GM18511 (cell line): ENCODE results near the gene ADAMTSL2.

Experiments used
- ATAC-seq: cut with Tn5 transposase; IDR thresholded peaks from one replicate; pipeline ENCODE4 v1.9.1; 2021; ENCODE audit warnings: mild to moderate bottlenecking, moderate library complexity; ENCODE audit not compliant: unreplicated experiment

ADAMTSL2 gene

DNA sequence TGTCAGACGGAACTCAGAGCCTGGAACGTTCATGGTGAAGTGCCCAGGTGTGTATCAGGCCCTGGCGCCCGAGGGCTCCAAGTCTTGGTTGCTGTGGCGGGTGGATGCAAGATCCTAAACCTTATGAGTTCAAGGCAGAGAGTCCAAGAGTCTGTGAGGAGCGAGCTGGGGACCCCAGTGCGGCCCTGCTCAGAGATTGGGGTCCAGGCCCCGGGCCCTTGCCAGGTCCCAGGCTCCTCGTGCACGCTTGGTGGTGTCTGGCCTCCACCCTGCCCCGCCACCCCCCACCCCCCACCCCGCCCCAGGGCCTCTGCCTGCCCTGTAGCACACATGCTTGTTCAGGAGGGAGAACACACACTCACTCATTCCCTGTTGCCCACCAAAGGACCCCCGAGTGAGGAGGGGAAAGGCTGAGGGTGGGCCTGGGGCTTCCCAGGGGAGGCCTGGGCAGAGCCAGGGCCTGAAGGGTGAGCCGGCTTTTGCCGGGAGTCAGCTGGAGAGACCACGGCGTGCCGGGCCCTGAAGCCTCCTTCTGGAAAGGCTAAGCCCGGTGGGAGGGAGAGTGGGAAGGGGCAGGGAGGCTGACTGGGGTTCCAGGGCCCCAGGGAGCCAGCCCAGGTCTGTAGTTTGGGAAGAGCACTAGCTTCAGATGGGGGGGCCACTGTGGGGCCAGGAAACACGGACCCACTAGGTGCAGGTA lies 37.5 kb downstream of the ADAMTSL2 start:
- ATAC-seq, result no peak

GRCh38 chr9:133572821-133573361 lies 38.4 kb downstream of the ADAMTSL2 start:
- ATAC-seq, result no peak

- no peak for ATAC-seq
Observed at GRCh38 chr9:133573791-133574515, 39.4 kb downstream of the ADAMTSL2 start.

DNA sequence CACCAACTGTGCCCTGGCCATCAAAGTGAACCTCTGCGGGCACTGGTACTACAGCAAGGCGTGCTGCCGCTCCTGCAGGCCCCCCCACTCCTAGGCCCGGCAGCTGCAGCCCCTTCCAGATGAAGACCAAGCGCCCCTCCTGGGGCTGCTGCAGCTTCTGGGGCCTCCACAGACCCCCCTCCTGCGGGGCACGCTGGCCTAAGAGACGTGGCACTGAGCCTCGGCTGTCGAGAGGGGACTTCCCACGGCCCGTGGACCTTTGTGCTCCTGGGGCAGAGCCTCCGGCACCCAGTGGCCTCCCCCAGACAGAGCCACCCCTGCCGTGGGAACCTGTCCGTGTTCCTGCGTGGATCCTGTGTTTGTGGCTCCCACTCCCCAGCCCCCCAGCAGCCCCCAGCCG lies 40.3 kb downstream of the ADAMTSL2 start:
- no peak for ATAC-seq

DNA sequence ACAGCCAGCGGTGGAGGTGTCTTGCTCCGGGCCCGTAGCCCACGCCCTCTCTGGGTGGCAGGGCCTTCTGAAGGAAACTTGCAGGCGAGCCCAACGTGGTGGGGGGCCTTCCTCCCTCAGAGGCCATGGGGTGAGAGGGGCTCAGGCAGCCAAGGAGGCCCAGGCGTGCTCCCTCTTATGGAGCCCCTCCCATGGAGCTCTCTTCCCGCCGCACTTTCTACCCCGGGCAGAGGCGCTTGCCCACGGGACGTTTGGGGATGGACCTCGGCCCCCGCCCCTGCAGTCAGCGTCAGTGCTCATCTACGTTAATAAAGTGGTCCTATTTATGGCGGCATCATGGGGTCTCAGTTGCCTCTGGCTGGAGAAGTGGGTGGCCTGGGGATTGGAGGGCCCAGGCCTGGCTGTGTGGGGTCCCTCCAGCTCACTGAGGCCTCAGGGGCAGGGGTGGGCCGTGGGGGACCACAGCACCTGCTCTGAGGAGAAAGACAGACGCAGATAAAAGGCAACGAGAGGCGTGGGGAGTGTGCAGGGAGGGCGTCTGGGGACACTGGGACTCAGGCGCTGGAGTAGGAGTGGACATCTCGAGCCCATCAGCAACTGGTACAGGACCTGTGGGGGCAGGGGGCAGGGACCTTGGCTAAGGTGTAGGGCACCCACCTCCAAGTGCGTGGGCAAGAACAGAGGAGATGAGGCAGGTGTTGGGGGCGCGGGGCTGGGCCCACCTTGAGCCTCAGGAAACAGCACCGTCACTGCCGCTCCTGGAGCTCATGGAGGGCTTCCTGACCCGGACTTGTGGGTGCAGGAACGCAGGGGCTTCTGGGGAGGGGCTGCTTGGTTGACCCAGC lies 40.9 kb downstream of the ADAMTSL2 start:
- ATAC-seq, result no peak

DNA sequence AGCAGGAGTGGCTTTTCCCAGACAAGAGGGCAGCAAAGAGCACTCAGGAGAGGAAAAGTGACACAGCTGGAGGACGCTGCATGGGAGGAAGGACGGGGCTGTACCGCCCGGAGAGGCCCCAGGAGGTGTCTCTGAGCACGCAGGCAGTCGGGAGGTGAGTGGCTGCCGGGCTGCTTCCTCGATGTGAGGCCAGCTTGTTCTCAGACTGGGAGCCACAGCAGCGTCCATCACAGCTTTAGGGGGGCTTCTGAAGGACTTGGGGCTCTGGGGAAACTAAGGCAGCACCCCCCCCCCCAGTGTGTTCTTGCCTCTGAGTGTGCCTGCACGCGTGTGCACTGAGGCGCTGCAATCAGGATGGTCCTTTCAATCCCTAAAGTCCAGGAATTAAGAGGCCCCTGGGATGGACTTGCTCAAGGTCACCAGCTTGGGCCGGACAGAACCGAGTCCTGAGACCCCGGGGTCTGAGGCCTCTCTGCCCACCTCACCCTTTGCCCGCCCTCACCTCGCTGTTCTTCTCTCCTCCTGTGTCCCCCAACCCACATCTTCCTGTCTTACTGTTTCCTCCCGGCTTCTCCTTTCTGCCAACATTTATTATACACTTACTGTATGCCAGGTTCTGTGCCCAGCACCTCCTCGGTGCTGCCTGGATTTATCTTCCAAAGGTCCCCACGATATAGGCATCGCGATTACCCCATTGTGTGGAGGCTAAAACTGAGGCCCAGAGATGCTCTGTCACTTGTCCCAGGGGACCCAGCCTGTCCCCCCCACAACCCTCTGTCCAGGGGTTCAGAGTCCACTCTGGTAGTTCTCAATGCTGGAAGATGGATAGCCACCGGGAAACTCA lies 41.7 kb downstream of the ADAMTSL2 start:
- ATAC-seq, result no peak

DNA sequence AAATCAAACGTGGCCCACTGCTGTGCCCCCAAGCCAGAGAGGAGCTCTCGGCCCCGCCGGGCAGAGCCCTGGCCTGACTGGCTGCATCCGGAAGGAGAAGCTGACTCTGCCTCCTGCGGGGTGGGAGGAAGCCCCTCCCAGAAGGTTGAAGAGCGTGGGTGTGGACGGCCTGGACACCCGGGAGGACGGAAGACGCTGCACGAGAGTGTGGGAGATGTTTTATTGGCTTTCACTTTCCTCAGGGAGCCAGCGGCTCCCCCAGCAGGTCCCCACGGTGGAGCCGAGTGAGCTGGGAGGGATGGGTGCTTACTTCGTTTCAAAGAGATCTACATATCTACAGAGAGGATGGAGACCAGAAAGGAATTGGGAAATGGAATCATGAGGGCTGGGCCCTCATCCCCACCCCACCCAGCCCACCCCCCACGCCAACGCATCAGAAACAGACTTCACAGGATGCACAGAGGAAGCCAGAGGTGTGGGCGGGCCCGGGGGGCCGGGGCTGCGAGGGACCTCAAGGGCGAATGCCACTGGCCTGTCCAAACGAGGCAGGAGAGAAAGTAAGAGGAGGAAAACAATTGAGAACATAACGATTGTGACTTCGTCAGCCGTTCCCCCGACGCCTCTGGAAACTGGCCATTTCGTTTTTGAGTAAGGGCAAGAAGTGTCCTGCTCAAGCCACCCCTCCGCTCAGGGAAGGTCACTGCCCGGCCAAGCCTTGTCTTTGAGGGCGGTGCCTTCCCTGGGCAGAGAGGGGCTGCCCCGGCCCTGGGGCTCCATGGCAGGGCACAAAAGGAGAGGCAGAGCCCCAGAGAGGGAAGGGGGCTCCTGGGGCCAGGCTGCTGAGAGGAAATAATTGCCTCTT lies 42.6 kb downstream of the ADAMTSL2 start:
- no peak for ATAC-seq

DNA sequence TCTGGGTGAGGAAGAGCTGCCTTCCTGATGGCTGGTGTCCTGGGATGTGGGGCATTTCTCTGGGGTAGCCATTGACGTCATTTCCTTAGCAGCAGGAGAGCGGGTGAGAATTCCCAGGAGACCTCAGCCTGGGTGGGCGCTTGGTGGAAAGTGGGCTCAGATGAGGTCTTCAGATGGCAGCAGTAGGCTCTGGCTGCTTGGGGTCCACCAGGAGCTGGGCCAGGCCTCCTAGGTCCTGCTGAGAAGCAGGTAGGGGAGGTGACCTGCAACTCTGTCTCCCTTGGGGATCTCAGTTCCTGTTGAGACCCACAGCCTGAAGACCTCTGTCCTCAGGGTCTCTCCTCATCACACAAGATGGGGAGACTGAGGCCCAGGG lies 43.2 kb downstream of the ADAMTSL2 start:
- ATAC-seq, result no peak

DNA sequence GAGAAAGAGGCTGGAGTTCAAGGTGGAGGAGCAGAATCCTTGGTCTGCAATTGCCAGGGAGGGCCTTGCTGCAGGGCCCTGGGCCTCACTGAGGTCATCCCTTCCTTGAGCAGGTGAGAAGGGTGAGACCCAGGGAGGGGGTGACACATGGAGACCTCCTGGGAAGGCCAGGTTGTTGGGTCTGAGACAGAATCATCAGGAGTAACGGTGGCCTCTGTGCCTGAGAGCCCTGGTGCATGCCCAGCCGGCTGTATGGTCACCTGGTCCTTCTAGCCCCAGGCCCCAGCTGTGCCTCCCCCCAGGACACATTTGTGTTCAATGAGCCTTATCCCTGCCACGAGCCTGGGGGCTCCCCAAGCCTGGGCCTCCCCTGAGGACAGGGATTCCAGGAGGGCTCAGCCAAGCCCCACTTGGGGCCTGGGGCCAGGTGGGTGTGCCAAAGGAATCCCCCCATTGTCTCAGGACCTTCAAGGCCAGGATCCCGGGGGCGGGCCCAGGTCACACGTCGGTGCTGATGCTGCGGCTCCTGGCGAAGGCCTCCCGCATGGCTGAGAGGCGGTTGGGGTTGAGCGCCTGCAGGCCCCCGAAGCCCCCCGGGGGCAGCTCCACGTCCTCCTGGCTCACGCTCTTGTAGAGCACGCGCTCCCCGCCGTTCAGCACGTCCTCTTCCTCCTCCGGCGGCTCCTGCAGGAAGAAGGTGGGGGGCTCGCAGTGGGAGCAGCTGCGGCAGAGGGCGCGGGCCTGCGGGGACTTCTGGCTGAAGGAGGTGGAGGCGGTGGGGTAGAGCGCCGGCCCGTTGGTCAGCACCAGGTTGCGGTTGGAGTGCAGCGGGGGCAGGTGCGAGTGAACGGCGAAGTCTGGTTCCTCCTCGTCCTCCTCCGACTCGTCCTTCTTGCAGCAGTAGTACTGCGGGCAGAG lies 44.3 kb downstream of the ADAMTSL2 start:
- no peak for ATAC-seq

DNA sequence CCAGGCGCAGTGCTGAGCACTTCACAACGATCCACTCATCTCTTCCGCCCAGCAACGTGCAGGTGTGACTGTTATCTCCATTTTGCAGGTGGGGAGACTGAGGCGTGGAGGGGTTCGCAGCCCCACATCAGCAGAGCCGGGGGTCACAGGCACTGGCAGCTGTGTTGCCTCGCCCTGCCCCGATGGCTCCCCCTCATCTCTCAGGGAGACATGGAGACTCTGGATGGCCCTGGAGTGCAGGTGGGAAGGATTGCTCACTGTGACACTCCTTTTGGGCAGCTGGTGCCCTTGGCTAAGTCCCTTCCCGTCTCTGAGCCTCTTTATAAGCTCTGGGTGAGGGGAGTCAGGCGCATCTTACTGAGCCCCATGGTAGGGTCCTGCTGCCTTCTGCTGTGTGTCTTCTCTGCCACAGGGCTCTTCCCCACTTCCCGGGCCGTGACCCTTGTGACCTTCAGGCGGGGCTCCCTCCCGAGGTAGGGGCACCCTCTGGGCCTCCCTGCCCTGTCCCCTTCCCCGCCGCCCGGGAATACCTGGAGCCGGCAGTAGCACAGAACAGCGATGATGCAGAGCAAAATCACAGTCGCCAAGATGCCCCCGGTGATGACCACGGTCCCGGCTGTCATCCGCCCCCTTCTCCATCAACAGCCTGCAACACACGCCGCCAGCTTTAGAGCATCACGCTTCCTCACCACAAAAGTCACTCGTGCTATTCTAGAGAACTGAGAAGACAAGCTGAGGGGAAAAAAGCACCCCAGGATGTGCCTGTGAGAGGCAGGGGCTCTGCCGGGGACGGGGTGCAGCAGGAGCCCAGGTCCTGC lies 45.3 kb downstream of the ADAMTSL2 start:
- ATAC-seq, result no peak

GRCh38 chr9:133580419-133580738 lies 45.9 kb downstream of the ADAMTSL2 start:
- ATAC-seq, result no peak

DNA sequence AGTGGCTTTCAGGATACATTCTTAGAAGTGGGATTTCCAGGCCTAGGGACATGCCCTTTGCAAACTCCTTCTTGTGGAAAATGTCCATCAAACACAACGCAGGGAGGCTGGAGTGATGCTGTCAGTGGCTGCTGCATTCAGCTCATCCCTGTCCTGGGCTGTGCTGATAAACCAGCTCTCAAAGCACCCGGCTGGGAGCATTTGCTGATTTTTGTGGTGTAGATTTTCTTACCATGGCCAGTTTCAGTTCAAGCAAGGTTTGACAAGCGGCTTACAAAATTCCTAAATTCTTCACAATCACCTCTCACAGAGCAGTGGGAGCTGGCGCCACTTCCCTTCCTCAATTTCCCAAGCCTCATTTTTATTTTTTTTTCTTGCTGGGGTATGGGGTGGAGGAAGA lies 46.5 kb downstream of the ADAMTSL2 start:
- ATAC-seq, result no peak

DNA sequence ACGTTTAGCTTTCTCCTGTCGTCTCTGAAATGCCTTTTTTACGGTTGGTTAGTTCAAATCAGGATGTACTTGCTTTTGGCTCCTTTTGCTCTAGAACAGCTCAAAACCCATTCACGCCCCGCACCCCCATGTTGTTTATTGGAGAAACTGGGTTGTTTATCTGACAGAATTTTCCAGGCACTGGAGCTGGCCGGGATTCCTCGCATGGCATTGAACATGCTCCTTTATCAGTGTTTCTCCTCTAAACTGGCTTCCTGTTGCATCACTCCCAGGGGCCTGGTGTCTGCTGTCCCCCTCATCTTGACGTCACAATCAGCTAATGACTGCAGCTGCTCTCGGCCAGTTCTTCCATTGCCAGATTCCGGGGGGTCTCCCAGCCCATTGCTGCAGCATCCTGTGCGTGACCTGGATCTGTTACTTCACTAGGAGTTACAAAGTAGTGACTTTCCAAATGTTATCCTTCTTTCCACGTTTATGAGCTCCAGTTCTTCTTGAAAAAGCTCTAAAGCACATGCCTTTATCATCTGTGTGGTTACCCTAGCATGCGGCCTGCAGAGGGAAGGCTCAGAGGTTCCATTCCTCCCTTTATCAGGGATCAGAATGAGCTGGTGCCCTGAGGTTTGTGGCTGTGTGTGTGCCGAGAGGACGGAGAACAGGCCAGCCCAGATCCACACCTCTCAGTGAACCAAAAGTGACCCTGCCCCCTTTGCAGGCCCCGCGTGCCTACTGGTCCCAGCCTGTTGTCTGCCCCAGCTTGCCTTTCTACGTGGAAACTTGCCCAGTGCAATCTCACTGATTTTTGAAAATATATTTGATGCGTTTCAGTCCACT lies 47.2 kb downstream of the ADAMTSL2 start:
- ATAC-seq, result no peak

DNA sequence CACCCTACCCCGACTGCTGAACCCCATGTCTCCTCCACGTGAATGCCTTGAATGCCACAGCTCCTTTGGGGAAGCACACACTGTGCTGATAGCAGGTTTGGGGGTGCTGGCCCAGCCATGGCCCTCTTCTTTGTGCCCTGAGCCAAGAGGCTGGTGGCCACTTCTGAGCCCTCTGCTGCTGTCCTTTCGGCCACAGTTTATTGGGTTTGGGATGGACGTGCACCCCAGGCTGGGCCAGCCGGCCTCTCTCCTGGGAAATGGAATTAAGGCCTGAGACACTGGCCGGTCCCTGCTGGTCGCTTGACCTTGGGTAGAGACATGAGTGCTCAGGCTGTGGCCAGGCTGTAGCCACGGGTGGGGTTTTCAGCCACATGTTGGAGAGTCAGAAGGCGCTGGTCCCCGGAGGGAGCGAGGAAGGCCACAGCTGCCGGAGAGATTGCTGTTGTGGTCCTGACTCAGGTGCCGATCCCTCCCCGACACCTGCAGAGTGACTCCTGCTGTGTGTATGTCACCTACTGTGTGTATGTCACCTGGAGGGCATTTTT lies 48.1 kb downstream of the ADAMTSL2 start:
- no peak for ATAC-seq

DNA sequence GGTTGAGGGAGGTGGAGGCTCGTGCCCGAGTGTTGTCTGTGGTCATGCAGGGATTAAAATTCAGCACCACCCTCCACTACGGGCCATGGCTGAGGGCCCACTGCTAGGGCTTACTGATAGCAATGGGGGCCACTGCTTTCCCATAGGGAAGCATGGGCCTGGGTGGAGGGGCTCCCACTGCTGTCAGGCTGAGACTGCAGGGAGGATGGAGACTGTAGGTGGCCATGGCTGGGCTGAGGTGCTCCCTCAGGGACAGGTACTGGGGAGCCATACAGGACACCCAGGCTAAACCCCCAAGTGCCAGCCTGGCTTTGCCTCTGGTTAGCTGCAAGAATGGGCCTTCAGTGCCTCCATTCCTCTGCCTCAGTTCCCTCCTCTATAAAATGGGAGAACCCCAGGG lies 48.6 kb downstream of the ADAMTSL2 start:
- no peak for ATAC-seq

DNA sequence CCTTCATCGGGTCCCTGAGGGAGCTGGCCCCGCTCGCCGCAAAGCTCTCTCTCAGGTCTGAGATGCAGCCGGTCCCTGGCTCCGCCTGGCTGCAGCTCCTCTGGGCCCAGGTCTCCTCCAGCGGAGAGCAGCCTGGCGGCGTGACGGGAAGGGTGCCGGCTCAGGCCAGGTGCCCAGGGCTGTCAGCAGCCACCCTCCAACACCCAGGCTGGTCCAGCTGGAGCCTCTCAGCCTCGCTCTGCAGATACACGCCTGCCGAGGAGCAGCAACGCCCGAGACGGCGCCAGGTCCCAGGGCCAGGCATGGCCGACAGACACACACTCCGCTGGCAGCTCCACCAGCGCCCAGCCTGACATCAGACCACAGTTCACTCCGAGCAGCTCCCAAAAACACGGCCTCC lies 49.1 kb downstream of the ADAMTSL2 start:
- ATAC-seq, result no peak

DNA sequence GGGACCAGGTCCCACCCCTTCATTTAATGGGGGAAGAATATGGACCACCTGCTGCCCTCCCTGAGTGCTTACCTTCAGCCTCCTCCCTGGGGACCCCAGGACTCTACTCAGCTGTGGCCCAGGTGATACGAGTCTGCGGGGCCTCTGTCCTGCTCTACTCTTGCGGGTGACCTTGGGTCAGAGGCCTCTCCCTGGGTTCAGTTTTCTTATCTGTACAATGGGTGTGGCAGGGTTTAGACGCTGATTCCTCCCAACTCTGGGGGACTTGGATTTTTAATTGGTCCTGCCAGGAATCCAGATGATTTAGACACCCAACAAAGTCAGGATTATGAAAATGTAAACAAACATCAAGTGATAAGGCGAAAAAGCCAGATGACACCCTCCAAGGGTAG lies 49.7 kb downstream of the ADAMTSL2 start:
- no peak for ATAC-seq
